Activated CD8-positive, alpha-beta memory T cell treated with anti-CD3 and anti-CD28 coated beads for 1 hour (primary cell): Measurements from ENCODE around the gene LCOR.
"Not testable (repeated sequence)": the region's sequence is repeated elsewhere in the genome, so short reads cannot be mapped to it uniquely, and the experiment has no call there.

Experiments used
- DNase-seq, 2 donors: peaks; one replicate each; pipeline ENCODE4 v3.0.0-alpha.2; 2020; ENCODE audit warnings: low read depth in 1 of 2; ENCODE audit errors: extremely low read depth in 1 of 2

The LCOR gene

DNA sequence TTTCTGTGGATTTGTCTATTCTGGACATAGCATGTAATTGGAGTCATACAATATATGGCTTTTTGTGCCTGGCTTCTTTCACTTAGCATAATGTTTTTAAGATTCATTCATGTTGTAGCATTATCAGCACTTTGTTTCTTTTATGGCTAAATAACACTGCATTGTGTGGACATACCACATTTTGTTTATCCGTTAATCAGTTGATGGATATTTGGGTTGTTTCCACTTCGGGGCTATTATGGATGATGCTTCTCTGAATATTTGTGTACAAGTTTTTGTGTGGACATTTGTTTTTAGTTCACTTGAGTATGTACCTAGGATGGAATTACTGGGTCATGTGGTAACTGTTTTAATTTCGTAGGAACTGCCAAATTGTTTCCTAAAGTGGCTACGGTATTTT lies 6.4 kb downstream of the LCOR start:
- no peak for DNase-seq

DNA sequence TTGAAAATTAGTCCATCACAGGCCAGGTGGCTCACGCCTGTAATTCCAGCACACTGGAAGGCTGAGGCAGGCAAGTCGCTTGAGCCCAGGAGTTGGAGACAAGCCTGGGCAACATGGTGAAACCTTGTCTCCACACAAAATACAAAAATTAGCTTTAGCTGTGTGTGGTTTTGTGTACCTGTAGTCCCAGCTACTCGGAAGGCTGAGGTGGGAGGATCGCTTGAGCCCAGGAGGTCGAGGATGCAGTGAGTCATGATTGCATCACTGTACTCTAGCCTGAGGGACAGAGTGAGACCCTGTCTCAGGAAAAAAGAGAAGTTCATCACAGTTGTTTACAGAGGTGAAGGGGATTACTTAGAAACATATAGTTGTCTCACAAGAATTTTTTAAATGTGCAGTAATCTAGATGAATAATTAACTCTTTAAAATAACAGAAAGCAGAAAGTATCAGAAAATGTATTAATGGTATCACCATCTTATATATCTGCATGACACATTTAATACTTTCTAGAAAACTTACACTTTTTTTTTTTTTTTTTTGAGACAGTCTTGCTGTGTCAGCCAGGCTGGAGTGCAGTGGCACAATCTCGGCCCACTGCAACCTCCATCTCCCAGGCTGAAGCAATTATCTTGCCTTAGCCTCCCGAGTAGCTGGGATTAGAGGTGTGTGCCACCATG lies 8.9 kb downstream of the LCOR start:
- no peak for DNase-seq

DNA sequence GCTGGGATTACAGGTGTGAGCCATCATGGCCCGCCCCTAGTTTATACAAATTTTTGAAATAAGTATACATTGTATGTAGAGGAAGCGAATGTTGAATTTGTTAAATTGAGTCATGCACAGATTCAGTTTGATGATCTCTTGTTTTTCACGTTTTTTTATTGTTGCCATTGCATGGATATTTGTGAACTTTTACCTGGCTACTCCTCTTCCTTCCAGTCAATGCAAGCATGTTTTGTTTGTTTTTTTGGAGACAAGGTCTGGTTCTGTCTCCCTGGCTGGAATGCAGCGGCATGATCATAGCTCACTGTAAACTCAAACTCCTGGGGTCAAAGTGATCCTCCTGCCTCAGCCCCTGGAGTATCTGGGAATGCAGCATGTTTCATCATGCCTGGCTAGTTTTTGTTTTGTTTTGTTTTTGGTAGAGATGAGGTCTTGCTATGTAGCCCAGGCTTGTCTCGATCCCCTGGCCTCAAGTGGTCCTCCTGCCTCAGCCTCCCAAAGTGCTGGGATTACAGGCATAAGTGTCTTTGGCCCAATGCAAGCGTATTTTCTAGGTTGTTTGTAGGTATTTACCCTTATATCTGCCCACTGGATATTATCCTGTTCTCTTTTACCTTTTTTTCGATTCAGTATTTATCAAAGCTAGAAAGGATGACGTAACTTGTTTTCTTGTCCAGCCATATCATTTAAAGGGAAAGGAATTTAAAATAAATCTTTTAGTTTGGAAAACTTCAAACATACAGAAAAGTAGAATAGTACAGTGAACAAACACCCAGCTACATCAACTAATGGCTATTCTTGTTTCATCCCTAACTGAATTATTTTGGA lies 11.0 kb downstream of the LCOR start:
- DNase-seq = no peak

DNA sequence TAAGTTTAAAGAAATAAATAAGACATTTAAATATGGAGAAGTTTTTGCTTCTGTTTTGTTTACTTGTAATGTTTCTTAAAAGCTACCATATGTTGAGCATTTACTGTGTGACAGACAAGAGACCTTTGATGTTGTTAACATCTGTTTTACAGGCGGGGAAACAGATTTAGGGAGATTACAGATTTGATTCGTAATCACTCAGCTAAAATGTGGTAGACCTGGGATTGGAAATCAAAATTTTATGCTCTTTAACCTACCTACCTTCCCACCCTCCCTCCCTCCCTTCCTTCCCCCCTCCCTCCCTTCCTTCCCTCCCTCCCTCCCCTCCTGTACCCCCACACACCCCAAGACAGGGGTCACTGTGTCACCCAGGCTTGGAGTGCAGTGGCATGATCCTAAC lies 11.7 kb downstream of the LCOR start:
- no peak for DNase-seq

DNA sequence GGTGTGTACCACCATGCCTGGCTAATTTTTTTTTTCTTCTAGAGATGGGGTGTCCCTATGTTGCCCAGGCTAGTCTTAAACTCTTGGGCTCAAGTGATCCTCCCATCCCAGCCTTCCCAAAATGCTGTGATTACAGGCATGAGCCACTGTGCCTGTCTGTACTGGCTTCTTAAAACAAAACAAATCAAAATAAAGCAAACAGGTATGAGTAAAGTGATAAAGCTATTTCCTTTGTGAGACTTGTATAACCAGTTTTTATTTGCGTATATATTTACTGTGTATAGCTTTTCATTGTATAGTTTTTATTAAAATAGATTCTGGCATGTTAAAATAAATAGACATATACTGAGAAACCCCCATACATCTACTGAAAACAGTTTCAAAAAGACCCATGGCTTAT lies 14.3 kb downstream of the LCOR start:
- DNase-seq = no peak

DNA sequence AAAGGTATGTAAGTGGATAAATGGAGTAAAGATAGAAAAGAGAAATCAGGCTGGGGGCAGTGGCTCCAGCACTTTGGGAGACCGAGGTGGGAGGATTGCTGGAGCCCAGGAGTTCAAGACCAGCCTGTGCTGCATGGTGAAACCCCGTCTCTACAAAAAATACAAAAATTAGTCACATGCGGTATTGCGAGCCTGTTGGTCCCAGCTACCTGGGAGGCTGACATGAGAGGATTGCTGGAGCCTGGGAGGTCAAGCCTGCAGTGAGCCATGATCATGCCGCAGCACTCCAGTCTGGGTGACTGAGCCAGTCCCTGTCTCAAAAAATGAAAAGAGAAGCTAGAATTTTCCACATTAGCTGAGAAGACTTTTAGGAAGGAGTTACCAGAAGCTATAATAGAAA lies 14.8 kb downstream of the LCOR start:
- no peak for DNase-seq

DNA sequence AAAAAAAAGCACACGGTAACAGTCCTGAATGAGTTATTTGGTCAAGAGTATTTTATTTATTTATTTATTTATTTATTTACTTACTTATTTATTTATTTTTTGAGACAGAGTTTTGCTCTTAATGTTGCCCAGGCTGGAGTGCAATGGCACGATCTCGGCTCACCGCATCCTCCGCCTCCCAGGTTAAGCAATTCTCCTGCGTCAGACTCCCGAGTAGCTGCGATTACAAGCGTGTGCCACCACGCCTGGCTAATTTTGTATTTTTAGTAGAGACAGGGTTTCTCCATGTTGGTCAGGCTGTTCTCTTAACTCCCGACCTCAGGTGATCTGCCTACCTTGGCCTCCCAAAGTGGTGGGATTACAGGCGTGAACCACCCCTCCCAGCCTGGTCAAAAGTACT lies 15.3 kb downstream of the LCOR start:
- DNase-seq = not testable (repeated sequence)

DNA sequence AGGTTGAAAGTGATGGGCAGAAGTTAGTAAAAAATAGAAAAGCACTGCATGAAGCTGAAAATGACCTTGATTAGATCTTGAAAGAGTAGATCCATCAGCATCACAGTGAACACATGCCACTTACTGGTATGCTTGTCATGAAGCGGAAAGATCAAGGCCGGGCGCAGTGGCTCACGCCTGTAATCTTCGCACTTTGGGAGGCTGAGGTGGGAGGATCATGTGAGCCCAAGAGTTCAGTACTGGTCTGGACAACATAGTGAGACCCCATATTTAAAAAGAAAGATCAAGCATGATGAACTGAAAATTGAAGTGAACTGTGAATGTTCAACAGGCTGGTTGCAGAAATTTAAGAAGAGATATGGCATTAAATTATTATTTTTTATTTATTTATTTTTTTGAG lies 18.0 kb downstream of the LCOR start:
- no peak for DNase-seq

DNA sequence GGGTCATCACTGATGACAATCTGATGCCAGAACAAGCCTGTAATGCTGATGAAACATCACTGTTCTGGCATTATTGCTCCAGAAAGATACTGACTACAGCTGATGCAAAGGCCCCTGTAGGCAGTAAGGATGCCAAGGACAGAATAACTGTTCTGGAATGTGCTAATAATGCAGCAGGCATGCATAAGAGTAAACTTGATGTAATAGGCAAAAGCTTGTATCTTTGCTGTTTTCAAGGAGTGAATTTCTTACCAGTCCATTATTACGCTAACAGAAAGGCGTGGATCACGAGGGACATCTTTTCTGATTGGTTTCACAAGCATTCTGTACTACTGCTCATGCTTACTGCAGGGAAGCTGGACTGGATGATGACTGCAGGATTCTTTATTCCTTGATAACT lies 18.7 kb downstream of the LCOR start:
- DNase-seq = no peak

DNA sequence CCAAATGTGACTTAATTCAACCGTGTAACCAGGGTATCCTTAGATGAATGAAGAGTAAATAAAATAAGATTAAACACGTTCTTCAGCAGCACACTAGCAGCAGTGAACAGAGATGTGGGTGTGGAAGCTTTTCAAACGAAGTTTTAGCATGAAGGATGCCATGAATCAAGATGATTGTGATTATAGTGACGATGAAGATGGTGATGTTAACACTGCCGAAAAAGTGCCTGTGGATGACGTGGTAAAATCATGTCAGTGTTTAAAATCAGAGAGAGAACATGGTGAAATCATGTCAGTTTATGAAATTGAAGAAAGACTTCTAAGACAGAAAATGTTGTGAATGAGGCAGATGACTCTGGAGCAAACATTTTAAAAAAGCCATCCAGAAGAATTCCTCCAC lies 19.2 kb downstream of the LCOR start:
- DNase-seq = no peak

DNA sequence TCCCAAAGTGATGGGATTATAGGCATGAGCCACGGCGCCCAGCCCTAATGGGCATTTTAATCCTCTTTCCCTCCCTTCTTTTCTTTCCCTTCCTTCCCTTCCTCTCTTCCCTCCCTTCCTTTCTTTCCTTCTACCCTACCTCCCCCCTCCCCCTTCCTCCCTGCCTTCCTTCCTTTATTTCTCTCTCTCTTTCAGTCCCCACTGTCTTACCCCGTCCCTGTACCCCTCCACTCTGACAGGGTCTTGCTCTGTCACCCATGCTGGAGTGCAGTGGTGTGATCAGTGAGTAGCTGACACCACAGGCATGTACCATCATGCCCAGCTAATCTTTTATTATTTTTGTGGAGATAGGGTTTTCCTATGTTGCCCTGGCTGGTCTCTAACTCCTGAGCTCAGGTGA lies 24.2 kb downstream of the LCOR start:
- no peak for DNase-seq

DNA sequence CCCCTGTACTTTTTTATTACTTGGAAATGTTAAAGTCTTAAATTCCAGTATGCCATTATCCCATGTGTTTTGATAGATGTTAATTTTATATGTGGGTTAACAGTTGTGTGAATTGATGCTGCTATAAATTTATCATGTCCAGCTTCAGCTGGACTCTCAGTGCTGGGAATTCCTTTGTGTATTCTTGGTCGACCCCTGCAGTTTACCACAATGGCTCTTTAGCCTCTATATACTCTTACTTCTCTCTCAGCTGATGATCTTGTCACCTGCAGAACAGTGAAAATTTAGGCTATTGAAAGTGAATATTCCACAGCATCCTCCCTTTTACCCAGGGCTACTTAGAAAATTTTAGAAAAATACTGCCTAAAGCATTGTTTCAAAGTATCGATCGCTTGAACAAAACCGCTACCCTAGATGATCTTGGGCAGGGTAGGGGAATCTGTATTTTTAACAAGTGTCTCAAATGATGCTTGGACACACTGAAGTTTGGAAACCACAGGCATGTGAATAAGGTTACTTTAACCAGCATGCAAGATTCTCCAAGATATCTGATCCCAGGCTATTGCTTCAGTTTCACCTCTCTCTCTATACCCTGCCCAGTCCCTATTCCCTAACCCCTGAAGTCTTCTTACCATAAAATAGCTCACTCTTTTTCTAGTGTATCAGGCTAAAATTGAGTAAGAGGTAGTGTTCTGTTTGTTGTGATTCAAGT lies 25.4 kb downstream of the LCOR start:
- no peak for DNase-seq

DNA sequence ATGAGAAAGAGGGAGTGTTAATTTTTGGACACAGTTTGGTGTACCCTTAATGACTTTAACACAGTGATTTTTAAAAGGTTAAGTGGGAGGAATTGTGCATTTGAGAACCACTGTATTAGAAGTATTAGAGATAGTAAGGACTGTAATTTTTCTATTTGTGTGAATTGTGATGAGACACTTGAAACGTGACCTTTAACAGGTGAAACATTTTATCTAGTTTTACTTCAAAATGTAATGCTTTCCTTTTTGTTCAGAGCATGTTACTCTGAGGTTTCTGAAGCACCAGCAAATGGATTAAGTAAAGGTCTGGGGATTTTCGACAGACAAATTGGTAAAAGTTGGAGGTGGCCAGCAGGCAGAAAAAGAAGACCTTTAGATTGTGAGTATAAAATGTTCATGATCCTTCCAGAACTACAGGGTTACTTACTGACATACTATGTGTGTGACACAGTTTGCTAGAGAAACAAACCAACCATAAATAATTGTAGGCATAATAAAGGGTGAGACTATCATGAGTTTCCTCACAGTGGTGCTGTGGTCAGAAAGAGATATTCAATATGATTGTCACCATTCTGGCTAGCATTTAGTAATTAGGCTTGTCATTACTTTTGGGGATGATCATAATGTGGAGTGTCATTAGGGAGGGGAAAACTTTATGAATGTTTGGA lies 26.1 kb downstream of the LCOR start:
- no peak for DNase-seq

DNA sequence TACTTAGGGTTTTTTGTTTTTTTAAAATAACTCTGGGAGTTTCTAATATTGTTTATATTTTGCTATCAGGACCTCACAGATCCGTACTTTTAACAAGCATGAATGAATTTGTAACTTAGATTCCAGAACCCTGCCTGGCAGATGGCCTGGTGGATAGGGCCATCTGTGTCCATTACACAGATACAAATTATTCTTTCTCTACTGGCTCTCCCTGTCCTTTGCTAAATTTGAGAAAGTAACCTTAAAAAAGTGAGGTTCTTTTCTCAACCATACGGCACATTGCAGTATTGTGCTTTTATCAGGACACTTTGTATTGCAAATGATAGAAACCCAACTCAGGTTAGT lies 26.6 kb downstream of the LCOR start:
- DNase-seq = no peak

DNA sequence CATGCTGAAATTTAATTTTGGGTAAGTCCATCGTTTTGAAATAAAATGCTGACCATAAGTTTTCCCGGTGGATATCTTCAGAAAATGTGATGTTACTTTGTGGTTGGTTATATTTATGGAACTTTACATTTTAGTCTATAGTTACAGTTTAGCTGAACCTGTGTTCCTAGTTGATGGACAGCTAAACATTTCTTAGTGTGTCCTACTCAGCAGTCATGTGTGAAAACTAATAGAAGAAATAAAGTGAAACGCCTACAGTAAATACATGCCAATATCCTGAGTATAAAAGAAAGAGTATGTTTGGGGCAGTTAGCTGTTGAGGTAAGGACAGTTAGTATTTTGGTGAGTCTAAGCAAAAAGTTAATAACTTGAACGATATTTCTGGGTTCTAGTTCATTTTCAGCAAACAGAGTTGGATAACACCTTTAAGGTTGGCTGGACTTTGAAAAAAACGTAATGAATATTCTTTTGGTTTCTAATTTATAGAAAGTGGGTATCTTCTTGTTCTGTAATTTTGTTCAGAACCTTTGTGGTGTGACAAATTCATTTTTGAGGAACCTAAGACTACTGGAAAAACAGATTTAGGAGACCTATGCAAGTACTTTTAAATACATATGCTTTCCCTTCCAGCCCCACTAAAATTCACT lies 28.7 kb downstream of the LCOR start:
- DNase-seq = no peak

DNA sequence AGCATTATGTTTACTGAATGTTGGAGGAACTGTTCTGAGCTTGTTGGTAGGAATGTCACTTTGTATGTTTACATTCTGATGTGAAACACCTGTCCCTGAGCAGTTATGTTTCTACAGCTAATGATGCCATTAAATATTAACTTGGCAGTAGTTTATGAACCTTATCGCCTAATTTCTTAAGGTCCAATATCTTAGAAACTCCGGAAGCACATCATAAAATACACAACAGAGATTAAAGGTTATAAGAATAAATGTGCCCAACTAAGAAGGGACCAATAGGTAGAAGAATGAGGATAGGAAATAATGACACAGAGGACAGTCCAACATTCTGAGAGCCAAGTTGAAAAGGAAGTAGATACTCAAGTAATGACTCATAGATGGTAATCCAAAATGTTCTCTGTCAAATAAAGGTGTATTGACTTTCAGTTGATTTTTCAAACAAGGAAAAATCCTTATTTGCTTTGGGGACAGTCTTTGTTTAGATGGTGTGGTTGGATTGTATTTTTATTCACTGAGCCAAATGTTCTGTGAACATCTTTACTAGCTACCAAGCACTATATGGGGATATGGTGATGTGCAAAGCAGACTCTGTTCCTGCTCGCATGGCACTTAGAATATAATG lies 31.9 kb downstream of the LCOR start:
- no peak for DNase-seq

DNA sequence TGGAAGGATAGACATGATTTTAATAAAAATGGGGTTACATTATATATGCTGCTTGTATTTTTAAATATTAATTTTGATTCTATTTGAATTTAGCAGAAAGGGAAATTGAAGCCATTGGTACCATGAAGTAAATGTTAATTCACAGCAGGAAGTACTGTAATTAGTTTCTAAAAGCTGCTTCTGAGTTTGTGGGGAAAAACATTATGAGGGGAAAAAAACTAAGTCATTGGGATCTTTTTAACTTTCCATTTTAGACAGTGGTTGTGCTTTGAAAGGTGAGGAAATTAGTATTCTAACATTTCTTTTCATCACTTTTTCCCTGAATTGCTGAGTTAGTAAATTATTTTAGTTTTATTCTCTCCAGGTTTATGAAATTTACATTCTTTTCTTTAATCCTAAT lies 41.0 kb downstream of the LCOR start:
- no peak for DNase-seq

DNA sequence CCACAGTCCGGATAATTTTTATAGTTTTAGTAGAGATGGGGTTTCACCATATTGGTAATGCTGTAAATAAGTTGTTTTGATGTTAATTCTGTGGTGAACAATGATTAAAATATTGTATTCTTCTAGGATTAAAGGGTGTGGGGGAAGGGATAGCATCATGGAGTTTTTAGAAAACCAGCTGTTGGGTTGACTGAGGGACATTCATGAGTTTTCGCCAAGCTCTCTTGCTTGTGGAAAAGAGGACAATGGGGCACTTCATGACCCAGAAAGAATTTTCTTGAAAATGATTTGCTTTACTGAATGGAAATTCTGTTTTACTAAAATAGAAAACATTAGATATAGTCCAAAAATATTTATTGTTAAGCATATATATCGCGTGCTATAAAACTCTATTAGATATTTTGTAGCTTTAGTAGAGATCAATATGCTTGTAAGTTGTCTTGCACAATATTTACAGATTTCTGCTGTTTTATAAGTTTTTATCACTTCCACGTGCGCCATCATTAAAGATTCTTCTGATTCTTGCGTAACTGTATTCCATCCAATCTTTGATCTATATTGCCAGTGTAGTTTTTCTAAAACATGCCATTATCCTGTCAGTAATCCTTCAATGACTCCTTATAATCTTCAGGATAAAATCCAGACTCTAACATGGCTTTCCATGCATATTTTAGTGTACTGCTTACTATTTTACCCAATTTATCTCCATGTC lies 41.8 kb downstream of the LCOR start:
- no peak for DNase-seq

DNA sequence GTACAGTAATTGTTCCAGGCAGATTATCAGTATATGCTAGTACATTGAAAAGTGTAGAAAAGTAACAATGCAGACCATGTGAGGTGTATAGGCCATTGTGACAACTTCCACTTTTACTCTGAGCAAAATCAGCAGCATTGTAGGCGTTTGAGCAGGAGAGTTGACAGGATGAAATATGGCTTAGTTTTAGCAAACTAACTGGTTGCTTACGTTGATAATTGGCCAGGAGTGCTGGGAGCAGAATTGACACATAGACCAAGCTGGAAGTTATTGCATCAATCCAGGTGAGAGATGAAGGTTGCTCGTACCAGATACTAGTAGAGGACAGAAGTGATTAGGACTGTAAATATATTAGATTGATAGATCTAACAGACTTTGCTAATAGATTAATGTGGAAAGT lies 46.0 kb downstream of the LCOR start:
- DNase-seq = no peak

DNA sequence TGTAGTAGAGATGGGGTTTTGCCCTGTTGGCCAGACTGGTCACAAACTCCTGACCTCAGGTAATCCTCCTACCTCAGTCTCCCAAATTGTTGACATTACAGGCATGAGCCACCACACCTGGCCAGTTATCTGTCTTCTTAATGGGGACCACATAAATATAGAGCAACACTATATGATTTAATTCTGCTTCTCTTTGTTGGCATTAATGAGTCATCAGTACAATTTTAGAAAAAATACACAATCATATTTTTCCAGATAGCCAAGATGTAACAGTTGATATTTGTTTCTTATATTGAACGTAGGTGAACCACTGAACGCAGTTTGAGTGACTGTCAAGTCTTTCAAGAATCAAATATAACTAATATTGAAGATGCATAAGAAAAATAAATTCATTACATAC lies 48.5 kb downstream of the LCOR start:
- DNase-seq = no peak
